Hippocampal formation (tissue), 2 donors: ENCODE measurements around the gene ELAVL2.

Experiments
- DNase-seq, 2 donors: peaks; one replicate each; lab custom pipeline; 2025; lab: John Stamatoyannopoulos, UW

Gene ELAVL2

GRCh38 chr9:23662320-23662719 lies 163.7 kb downstream of the ELAVL2 start:
- DNase-seq: no peak

- no peak for DNase-seq
Measured at GRCh38 chr9:23659346-23660006, 166.6 kb downstream of the ELAVL2 start.

GRCh38 chr9:23658376-23659258 lies 167.4 kb downstream of the ELAVL2 start:
- no peak for DNase-seq

GRCh38 chr9:23651051-23651450 lies 175.0 kb downstream of the ELAVL2 start:
- DNase-seq: no peak

DNA sequence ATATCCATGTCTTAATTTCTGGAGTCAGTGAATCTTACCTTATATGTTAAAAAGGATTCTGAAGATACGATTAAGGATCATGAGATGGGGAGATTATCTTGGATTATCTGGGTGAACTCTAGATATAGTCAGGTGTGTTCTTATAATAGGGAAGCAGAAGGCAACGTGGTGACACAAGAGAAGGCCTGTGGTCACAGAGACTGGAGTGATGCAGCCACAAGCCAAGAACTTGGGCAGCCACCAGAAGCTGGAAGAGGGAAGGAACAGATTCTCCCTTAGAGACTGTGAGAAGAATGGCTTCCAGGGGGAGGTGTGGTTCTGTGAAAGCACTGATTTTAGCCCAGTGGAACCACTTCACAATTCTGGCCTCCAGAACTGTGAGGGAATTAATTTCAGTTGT lies 177.4 kb downstream of the ELAVL2 start:
- no peak for DNase-seq

GRCh38 chr9:23644896-23645295 lies 181.1 kb downstream of the ELAVL2 start:
- no peak for DNase-seq

- DNase-seq: no peak
Measured at GRCh38 chr9:23644326-23644725, 181.7 kb downstream of the ELAVL2 start.

DNA sequence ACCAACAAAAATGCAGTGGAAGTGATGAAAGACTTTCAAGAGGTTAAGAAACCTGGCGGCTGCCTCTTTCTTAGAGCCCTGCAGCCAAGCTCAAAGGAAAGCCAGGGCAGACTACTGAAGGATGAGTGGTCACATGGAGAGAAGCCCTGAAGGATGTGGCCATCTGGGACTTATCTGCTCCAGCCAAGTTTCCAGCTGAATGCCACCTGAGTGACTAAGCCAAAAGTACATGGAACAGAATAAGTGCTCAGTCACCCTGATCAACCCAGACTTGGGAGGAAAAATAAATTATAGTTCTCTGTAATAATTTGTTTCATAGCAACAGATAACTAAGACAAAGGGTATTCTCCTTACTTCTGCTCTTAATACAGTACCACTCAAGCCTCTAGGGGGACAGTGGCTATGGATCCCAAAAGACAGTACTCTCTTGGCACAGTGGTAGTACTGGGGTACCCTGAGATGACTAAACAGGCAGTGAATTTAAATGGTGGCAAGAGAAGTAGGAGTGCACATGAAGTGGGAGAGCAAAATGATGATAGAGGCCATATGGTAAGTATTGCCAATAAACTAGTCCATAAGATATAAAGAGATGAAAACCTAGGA lies 182.3 kb downstream of the ELAVL2 start:
- no peak for DNase-seq
